GM21619 (cell line): ENCODE data around the gene CHRD.

Experiments used
- ATAC-seq: cut with Tn5 transposase; IDR thresholded peaks from one replicate; pipeline ENCODE4 v1.9.1; 2021; ENCODE audit not compliant: unreplicated experiment

The CHRD gene

DNA sequence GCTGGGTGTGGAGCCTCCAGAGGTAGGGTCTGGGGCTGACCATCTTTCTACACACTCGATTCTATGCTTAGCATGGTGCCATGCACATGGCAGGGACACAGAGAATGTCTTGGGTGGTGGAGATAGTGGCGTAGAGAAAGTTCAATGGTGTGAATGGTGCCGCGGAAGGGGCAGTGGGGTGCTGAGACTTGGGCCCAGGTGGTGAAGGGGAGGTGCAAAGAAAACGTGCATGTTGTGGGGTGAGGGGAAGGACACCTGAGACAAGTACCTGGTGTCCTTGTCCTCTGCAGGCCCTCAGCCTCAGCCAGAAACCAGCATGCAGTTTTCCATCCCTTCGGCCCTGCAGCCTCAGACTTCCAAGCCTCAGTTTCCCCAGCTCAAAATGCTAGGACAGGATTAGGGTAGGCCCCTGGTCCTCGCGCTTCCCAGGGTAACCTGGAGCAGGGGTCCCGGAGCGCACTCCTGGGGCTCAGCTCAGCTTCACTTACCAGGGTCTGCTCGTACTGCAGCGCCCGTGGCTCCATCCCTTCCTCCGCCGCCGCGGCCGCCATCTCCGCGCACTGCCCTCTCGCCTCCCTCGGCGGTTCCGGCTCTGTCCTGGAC is 18.8 kb upstream of the CHRD start:
- ATAC-seq, result peak; percentile 2

DNA sequence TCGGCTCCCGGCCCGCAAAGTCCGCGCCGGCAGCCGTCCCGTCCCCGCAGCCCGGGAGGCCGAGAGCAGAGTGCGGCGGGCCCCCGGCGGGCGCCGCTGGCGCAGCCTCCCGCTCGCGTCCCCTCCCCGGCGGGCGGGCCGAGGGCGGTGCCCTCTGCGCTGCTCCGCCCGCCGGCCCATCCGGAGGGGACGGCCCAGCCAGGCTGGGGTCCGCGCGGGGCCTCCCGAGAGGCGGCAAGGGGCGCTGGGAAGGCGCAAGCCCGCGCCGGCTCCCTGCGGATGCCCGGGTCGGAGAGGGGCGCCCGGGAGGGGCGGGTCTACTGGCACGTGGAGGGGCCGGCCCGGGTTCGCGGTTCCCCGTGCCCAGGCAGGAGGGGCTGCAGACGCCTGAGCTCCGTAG is 18.3 kb upstream of the CHRD start, which contains the start of the genes CLCN2 and POLR2H:
Gene CLCN2, minus strand, starts transcription at position 74 of the 400 bp plus-strand sequence. CDS start 126 bp downstream, outside the sequence.
Gene POLR2H, plus strand, starts transcription at position 179 of the 400 bp plus-strand sequence. CDS start 1,783 bp downstream, outside the sequence.
- ATAC-seq, result peak; percentile 44

DNA sequence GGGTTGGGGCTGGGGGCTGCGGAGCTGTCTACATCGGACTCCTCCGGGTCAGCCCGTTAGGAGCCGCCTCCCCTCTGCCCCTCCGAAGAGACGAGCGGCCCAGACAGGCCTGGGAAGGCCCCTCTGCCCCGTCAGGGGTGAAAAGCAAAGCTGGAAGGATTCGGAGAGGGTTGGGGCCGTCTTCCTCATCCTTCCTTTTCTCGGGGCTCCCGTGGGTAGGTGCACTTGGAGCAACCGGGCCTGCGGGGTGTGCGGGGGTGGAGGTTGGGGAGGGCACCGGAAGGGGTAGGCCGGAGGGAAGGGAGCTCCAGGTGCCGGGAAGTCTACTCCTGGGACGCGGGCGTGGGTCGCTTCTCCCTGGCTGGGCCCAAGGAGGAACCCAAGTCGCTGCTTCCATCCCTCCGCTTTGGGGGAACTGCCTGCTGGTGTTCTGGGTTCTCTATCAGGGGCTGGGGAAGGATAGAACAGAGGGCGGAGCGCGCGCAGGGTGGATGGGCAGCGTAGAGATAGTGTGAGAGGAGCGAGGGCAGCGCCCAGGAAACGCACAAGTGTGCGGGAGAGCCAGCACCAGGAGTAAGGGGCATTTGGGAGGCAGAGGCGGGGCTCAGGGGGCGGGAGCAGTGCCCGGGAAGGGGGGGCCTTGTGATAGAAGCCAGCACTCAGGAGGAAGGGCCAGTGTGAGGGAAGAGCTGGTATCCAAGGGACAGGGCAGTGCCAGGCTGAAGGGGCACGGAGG is 17.8 kb upstream of the CHRD start:
- ATAC-seq, result peak; percentile 4

DNA sequence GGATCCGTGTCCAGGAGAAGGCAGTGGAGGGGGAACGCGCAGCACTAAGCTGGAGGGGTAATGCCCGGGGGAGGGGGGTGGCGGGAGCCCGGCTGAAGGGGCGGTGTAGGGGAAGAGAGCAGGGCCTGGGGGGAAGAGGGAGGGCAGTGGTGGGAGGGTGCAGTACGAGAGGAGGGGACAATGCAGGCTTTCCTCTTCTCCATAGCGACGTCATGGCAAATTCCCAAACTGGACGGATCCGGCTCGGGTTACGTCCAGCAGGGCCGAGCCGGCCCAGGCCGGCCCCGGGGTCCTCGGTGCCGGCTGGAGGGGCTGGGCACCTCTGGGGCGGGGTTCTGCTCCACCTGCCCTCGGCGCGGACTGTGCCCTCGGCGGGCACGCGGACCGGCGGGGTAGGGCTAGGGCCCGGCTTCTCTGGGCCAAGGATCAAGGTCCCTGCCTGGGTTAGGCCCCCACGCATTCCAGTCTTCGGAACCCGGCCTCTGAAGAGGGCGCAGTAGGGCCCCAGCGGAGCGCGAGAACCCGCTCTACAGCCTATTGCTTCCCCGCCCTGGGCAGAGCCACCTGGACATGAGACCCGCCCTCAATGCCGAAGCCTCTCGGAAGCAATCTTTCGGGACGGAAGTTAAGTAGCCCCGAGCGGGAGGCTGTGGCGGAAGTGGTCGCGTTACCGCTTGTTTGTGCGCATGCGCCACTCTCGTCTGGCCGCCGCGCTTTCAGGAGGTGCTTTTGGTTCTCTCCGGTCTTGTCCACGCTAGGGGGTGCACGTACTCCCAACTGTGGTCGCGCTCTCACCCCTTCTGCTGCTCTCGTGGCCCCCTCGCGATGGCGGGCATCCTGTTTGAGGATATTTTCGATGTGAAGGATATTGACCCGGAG is 16.9 kb upstream of the CHRD start:
- peak; percentile 79 for ATAC-seq

DNA sequence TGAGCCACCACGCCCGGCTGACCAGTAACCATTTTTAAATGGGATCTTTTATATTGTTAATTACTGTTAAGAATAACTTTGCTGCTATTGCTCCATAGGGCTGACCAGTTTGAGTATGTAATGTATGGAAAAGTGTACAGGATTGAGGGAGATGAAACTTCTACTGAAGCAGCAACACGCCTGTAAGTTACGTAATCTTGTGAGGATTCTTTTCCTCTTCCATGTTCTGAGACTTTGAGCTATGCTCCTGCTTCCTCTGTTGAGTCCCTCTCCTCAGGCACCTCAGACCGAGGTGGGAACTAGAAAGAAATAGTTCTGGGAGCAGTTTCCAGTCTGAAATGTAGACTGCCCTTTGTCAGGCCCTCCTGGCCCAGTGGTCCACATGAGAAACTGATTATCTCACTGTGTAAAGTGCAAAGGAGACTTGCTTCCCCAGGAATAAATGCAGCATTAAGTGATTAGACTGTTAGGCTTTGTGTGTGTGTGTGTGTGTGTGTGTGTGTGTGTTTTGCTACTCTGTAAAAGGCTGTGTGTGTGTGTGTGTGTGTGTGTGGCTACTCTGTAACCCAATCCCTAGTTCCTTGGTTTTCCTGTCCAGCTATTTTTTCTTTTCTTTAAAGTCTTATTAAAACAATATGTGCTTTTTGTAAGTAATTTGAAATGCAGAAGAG is 13.1 kb upstream of the CHRD start:
- ATAC-seq, result no peak

DNA sequence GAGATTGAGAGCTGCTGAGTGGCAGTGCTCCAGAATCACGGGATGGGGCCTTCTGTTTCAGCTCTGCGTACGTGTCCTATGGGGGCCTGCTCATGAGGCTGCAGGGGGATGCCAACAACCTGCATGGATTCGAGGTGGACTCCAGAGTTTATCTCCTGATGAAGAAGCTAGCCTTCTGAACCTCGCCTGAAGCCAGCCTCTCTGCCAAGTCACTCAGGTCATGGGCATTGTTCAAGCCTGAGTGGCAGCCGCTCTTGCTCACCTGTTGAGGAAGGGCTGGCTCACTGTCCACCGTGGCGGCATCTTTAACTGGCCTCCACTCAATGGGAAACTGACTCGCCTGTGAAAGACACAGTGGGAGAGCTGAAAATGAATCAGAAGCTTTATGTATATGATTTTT is 11.7 kb upstream of the CHRD start:
- ATAC-seq, result no peak

DNA sequence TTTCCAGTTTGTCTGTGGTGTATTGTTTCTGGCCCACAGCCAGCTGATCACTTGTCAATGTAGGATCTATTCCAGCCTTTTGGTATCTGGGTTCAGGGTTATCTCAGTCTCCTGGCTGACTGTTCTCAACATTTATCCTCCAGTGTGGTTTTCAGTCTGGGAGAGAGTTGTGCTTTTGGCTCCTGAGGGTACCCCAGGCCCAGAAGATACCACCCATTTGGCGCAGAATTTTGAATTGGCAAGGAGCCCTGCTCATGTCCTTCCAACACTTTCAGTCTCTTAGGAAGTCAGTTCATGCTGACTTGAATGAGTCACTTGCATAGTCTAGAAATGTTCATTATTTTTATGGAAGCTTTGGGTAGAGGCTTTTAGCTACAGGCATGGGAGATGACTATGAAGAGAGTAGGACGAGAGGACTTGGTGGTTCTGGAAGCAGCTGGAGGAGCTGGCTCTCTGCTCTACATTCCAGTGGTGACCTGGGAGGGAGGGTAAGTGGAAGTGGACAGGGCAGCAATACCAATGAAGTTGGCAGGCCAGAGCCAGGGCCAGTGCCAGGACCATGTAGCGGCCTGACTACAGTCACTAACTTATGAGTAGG is 11.2 kb upstream of the CHRD start:
- ATAC-seq, result no peak

DNA sequence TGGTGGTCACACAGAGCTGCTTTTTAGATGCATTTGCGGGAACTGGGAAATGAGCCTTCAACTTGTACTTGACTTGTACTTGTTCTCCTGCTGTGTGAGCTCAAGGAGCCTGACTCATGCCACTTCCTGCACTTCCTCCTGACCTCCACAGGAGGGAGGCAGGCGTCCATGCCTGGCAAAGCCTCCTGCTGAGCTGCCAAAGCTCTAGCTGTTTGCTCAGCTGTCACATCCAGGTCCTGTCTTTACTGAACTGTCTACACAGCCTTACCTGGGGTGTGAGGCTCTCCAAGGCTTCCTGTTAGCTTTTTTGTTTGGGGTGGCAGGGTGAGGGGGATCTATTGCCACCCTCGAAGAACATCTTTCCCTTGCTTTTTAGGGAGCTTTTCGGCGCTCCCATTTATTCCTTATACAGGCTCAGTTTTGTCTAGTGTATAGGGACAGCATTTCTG is 8.3 kb upstream of the CHRD start:
- ATAC-seq, result peak; percentile 66

DNA sequence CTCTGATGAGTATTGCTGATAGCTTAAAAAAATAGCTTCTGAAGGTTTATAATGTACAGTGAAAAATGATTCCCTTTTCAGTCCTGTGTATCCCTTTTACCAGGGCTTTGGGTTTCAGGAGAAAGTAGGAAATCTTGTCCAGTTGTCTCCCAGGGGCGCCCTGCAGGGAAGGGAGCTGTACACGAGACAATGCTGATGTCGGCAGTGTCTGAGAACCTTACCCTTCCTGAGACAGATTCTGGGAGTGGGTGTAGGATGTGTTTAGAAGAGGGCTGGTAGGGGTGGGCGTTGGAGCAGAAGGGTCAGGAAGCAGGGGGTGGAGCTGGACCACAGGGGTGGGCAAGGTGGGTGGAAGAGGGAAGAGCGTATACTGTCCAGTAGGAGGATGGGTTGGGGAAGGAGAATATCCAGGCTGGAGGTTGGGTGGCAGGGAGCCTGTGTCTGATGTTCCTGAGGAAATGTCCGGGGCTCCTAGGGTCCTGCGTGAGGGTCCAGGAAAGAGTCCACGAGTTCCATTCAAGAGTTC is 7.5 kb upstream of the CHRD start:
- ATAC-seq, result no peak

DNA sequence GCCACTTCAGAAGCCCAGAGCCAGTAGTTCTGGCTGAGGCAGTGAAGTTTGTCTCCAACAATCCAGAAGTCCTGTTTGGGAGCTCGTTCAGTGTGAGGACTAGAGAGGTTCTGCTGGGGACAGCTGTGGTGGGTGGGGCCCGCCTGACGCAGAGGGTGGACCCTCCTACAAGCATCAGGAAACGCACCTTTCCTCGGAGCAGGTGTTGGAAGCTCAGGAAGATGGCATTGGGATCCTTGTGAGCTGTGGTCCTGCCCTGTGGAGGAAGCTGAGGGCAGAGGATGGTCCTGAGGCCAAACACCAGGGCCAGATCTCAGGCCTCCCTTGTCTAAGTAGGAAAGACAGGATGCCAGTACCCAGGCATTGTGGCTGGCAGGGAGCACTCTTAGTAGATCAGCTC is 6.9 kb upstream of the CHRD start:
- no peak for ATAC-seq

DNA sequence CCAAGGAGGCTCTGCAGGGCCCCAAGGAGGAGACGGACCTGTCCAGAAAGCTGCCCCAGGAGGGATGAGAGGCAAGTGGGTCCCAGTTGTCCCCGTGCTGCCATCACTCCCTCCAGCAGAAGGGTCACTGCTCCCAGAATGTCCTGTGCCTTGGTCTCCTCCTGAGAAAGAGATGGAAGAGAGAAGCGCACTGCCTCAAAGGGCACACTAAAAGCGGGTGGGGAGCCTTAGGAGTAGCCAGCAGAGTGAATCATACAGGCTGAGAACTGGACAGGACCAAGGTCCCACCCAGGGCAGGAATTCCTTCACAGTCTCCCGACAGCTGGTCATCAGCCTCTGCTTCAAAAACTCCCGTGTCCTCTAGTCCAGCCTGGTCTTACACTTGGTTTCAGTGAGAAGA is 6.4 kb upstream of the CHRD start:
- no peak for ATAC-seq

DNA sequence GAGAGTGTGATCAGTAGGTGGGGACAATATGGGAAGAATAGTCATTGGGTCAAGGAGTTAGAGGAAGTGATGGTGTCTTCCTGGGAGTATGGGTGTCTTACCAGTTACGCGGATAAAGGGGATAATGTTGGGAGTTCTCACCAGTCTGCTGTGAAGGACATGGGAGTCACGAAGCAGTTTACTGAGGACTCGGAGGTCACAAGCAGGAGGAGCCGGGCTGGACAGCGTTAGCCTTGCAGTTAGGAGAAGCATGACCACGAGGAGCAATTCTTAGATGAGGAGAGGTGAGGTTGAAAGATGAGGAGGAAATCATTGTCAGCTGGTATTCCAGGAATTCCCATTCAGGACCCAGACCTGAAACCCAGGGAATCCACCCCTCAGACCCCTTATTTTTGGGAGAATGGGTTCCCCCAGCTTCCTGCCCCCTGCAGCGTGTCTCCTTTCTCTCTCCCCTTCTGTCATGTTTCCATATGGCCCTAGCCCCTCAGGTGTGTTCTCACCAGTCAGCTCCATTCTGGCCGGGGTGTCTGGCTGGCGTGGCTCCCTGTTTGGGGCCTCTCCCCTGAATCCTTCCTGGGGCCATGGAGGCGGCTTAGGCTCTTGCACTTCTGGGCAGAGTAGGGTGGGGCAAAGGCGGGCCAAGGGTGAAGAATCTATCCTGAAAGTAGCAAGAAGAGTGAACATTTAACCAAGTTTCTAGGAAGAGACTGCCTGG is 4.0 kb upstream of the CHRD start:
- ATAC-seq, result no peak

DNA sequence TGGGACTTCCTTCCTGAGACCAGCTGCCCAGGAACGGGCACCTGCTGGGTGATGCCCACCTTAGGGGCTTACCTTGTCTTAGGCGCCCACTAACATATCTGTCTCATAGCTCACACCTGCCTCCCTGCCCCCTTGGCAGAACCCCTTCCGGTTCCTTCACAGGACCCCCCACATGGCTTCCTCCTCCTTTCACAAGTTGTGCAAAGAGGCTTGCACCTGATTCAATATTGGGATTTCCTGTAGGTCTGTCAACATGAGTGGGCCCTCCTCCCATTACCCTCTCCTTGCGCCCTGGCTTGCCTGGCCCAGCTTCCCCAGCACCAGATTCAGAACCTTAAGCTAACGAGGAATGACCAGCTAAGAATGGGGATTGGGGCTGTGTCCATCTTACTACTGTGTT is 2.5 kb upstream of the CHRD start:
- no peak for ATAC-seq

DNA sequence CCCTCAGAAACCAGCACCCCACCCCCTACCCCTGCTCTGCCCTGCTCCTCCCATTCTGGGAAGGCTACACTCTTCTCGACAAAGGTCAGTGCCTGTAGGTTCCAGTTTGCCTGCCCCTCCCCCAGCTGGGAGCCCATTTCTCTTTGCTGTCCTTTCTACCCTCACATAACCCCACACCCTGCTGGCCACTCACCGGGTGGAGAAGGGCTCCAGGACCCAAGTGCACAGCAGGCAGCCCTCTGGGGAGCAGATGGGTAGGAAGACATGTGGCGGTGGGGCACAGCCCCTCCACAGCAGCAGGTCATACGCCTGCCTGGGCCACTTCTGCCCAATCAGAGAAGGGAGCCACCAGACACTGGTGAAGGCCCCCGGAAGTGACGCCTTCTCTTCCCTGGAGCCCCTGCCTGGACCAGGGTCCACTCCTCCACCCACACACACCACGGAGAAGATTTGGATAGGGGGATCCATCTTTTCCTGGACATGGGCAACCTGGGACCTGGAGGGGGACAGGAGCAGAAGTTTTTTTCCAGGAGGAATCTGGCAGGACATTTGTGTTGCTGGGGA is 1.9 kb upstream of the CHRD start, which contains the start of gene THPO:
Gene THPO, minus strand, starts transcription at position 326 of the 564 bp plus-strand sequence. CDS start 1,948 bp downstream, outside the sequence.
- ATAC-seq, result no peak

DNA sequence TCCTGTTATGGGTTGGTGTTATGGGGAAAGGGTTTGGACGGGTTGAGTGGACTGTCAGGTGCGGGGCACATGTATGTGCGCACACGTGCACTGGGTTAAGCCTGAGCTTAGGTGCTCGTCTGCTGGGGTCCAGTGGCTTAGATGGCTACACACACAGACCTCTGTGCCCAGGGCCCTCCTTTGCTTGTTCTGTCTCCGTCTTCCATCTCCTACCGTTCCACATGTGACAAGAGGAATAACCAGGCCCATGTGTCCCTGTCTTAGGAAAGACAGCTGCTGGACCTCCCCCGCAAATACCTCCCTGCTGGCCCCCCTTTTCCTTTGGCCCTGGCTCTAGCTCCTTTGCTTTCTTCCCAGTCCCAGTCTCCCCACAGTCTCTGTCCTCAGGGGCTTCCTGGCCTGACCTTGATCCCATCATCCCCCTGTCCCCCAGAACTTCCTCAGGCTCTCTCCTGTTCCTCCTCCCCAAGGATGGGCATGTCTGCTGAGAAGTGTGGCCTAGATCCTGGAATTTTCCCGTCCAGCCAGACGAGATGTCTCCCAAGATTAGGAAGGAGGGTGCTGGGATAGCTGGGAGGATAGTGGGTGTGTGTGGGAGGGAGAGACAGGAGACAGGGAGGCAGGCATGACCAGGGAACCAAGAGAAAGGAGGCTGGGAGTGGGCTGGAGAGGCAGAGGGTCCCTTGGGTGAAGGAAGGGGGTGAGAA is 1.1 kb upstream of the CHRD start:
- ATAC-seq, result no peak

DNA sequence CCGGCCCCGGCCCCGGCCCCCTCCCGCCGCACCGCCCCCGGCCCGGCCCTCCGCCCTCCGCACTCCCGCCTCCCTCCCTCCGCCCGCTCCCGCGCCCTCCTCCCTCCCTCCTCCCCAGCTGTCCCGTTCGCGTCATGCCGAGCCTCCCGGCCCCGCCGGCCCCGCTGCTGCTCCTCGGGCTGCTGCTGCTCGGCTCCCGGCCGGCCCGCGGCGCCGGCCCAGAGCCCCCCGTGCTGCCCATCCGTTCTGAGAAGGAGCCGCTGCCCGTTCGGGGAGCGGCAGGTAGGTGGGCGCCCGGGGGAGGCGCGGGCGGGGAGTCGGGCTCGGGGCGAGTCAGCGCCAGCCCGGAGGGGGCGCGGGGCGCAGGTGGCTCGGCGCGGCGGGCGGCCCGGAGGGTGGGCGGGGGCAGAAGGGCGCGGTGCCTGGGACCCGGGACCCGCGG is 352 bp downstream of the CHRD start:
- ATAC-seq, result no peak

DNA sequence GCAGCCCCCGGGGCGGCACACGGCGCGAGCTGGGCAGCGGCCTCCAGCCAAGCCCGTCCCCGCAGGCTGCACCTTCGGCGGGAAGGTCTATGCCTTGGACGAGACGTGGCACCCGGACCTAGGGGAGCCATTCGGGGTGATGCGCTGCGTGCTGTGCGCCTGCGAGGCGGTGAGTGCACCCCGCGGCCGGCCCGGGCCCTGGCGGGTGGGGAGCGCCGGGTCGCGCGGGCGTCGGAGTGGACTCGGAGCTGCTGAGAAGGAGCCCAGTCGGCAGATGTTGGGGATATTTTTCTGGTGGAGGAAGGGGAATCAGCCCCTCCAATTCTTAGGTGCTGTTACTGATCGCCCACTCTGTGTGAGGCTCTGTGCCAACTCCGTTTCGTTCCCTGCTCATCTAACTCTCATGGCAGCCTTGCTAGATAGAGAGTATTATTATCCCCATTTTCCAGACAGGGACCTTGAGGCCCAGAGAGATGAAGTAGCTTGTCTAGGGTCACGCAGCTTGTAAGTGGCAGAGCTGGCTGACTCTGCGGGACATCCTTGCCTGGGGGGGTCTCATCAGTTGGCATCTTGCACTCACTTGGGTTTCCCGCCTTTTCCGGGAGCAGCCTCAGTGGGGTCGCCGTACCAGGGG is 890 bp downstream of the CHRD start:
- no peak for ATAC-seq
